Fibroblast of mammary gland (primary cell): ENCODE results near the gene SETD9.
A peak's percentile ranks its signal among the peaks of the same experiment; 100 is the strongest.

Source experiments
- DNase-seq: peaks from one replicate; pipeline ENCODE4 v3.0.0-alpha.2; 2010; ENCODE audit warnings: low read depth
- H3K4me3 ChIP-seq: 2 replicates; pipeline ENCODE4 v1.5.1; 2011; ENCODE audit warnings: low read depth, mild to moderate bottlenecking, low read length, moderate library complexity; ENCODE audit not compliant: control insufficient read depth
- TF ChIP-seq, protein P1 (sequence below): conservative IDR thresholded peaks from 2 replicates; pipeline ENCODE4 v1.5.1; 2011; ENCODE audit warnings: low read depth, low read length, inconsistent platforms; ENCODE audit not compliant: control insufficient read depth, insufficient read depth

SETD9 gene, protein sequence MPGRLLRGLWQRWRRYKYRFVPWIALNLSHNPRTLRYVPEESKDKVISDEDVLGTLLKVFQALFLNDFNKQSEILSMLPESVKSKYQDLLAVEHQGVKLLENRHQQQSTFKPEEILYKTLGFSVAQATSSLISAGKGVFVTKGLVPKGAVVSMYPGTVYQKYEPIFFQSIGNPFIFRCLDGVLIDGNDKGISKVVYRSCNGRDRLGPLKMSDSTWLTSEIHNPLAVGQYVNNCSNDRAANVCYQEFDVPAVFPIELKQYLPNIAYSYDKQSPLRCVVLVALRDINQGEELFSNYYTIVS

DNA sequence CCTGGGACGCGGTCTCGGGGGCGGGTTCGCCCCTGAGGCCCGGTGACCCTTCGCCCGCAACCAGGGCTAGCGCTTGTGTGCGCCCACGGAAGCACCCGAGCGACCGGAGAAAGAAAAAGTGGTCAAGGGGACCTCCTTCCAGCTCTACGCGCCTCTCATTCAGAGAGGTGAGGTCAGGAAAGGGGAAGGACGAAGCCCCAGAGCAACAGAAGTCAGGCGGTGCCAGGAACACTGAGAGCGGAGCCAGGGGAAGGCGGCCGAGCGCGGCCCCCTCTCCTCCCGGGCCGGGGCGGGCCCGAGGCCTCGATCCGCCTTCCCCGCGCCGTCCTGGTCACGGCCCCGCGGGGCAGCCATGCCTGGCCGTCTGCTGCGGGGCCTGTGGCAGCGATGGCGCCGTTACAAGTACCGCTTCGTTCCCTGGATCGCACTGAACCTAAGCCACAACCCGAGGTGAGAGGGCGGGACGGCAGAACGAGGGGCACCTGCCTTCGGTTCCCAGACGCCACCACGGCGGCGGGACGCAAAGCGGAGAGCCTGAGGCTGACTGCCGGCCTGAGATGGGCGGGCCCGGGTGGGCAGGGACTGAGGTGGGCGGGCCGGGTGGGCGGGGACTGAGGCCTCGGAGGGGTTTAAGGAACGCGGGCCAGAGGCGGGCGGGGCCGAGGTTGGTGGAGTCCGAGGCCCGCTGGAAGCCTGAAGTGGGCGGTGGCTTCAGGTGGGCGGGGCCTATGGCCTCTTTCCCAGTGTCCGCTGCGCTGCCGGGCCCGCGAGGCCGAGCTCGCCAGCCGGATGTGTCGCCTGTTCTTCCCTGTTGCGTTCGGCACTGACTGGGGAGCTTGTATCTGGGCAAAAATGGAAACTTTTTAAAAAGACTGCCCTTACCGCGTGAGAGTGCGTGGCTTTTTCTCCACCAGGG, at the start of gene SETD9:
TSS of gene SETD9 (plus strand) at position 303 of the 916 bp plus-strand sequence. CDS start at position 353, 50 bp downstream.
- TF ChIP-seq, protein P1, sequence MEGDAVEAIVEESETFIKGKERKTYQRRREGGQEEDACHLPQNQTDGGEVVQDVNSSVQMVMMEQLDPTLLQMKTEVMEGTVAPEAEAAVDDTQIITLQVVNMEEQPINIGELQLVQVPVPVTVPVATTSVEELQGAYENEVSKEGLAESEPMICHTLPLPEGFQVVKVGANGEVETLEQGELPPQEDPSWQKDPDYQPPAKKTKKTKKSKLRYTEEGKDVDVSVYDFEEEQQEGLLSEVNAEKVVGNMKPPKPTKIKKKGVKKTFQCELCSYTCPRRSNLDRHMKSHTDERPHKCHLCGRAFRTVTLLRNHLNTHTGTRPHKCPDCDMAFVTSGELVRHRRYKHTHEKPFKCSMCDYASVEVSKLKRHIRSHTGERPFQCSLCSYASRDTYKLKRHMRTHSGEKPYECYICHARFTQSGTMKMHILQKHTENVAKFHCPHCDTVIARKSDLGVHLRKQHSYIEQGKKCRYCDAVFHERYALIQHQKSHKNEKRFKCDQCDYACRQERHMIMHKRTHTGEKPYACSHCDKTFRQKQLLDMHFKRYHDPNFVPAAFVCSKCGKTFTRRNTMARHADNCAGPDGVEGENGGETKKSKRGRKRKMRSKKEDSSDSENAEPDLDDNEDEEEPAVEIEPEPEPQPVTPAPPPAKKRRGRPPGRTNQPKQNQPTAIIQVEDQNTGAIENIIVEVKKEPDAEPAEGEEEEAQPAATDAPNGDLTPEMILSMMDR = no peak
- H3K4me3 ChIP-seq = peak within 1 kb of the TSS; percentile 79

DNA sequence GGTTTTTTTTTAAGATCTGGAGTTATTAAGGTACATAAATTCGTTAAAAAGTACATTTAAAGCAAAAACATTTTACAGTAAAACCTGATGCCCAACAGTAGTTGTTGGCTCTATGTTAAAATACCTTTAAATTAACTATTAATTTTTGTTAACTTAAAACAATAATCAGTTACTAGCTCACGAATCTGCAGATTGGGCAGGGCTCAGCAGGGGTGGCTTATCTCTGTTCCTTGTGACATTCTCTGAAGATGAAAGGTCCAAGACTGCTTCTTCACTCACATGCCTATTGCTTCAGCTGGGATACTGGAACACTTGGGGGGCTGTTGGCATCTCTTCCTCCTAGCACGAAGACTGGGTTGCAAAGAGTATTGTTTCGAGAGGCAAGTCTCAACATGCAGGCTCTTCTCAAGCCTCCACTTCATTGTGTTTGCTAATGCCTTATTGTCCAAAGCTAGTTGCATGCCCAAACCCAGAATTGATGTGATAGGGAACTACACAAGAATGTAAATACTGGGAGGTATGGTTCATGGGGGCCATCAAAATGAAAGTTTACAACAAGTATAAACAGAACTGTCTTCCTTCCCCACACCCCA, 47.4 kb upstream of the SETD9 start:
- TF ChIP-seq, protein P1 = no peak
- H3K4me3 ChIP-seq = no peak overlapping the region

More for the DNA sequence above, at the start of gene SETD9:
- DNase-seq = peak; percentile 95

DNA sequence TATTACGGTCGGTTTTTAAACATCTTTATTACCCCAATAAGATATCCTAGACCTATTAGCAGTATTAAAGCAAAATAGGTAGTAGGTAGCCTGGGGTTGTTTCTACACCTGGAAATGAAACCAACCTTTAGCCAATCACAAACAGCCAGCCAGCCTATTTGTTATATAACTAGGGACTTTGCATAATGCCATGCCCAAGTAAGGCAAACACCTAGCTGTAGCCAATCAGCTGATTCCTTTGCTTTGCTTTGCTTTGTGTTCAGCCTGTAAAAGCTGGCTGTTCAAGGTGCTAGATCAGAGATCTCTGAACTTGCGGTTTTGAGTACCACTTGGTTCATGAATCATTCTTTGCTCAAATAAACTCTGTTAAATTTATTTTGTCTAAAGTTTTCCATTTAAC, 46.5 kb upstream of the SETD9 start:
- H3K4me3 ChIP-seq = no peak overlapping the region
- TF ChIP-seq, protein P1 = no peak
- no peak for DNase-seq

More for the DNA sequence above, 47.4 kb upstream of the SETD9 start:
- no peak for DNase-seq

DNA sequence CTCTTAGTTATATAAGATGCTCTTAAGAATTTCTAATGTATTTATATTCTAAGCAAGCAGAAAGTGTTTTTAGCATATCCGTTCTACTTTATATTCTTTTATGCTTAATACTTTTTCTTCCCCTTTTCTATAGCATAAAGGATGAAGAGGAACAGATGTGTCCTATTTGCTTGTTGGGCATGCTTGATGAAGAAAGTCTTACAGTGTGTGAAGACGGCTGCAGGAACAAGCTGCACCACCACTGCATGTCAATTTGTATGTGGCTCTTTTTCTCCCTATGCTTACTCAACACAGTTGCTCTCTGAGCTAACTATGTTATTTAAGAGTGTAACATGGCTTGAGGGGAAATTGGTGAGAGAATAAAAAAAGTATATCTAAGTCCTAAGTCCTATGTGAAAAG, 37.6 kb upstream of the SETD9 start:
- TF ChIP-seq, protein P1 = no peak
- no peak for DNase-seq

DNA sequence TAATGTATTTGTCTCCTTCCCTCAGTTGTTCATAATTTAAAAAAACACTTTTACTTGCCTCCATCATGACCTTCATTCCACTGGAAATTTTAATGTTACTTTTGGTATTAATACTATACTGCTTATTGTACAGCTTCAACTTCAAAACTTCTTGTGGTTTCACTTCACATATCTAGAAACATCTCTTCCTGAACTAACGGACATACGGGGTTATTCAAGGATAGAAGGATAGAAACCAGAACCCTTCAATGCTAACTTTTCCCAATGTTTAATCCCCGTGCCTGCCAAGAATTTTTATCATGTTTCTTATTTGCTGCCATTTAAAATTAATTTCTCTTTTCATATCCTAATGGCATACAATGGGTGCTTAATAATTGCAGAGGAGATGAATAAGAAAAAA, 36.3 kb upstream of the SETD9 start:
- DNase-seq = no peak
- H3K4me3 ChIP-seq = no peak overlapping the region
- TF ChIP-seq, protein P1 = no peak

More for the DNA sequence above, 37.6 kb upstream of the SETD9 start:
- H3K4me3 ChIP-seq = no peak overlapping the region

DNA sequence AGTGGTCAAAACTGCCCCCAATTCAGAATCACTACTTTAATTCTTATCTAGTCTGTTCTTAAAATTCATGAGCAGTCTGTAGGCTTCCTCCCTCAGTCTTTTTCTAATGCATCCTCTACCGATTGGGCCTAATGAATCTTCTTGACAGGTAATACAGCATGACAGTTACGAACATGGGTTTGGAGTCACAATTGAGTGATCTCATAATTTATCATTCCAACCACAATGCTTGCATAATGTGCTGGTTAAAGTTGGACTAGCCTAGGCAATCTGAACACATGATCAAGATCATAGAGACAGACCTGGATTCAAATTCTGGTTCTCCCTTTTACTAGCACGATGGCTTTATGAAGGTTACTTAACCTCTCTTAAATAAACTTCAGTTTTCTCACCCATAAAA, 33.1 kb upstream of the SETD9 start:
- DNase-seq = peak; percentile 63
- TF ChIP-seq, protein P1 = no peak

More for the DNA sequence above, 33.1 kb upstream of the SETD9 start:
- no peak overlapping the region for H3K4me3 ChIP-seq
